ENCODE data around the gene SLC16A13. TPM values are rescaled to one million over a fixed set of nuclear protein-coding genes. Genes with fewer than 3 reads are reported as not detected.

Gene SLC16A13
- 1 to 10 TPM in 3 of 4 donors, not detected in 1; 1.7 to 1.9 (median 1.8) TPM for total RNA-seq

GRCh38 chr17:7035591-7036368, at the start of gene SLC16A13:
SLC16A13 (plus strand) TSS chr17:7036015; CDS start chr17:7036383, 368 bp downstream.
- no peak for TF ChIP-seq CTCF (IDR thresholded peaks at IDR 0.05; ENCODE audit: low read depth)

- TF ChIP-seq CTCF (IDR thresholded peaks at IDR 0.05; ENCODE audit: low read depth) = no peak
Measured at GRCh38 chr17:6986676-6987075, 49.1 kb upstream of the SLC16A13 start.

- no peak for TF ChIP-seq CTCF (IDR thresholded peaks at IDR 0.05; ENCODE audit: low read depth)
Measured at GRCh38 chr17:6989779-6990178, 46.0 kb upstream of the SLC16A13 start.

- no peak for TF ChIP-seq CTCF (IDR thresholded peaks at IDR 0.05; ENCODE audit: low read depth)
Measured at GRCh38 chr17:6994118-6994598, 41.7 kb upstream of the SLC16A13 start.

- no peak for TF ChIP-seq CTCF (IDR thresholded peaks at IDR 0.05; ENCODE audit: low read depth)
Measured at GRCh38 chr17:6994666-6995256, 41.1 kb upstream of the SLC16A13 start.

GRCh38 chr17:6995500-6996255, 40.1 kb upstream of the SLC16A13 start, which contains the start of gene ALOX12:
ALOX12 (plus strand) TSS chr17:6996049; CDS start chr17:6996118, 69 bp downstream.
- TF ChIP-seq CTCF (IDR thresholded peaks at IDR 0.05; ENCODE audit: low read depth) = no peak
